Tibial artery (tissue), 4 donors: ENCODE measurements around the gene TAS2R60.

Experiments used
- DNase-seq, 2 donors: peaks; one replicate each; pipeline ENCODE4 v3.0.0-alpha.2; 2019
- H3K27ac ChIP-seq, 2 donors: fragments of 200-600 bp; sonication (generic) in 1 of 2; 1 replicate in 1 of 2; 2 replicates in 1 of 2; pipeline ENCODE4 v1.5.1; 2018 to 2019; ENCODE audit warnings: mild to moderate bottlenecking in 1 of 2
- H3K27me3 ChIP-seq, 2 donors: fragments of 200-600 bp; sonication (generic) in 1 of 2; one replicate each; pipeline versions ENCODE4 v1.5.1 to v1.6.0; 2016 to 2019
- H3K36me3 ChIP-seq, 3 donors: fragments of 200-600 bp; sonication (generic) in 2 of 3; one replicate each; pipeline ENCODE4 v1.5.1; 2016 to 2019; ENCODE audit warnings: mild to moderate bottlenecking in 2 of 3
- H3K4me1 ChIP-seq, 4 donors: fragments of 200-600 bp; sonication (generic) in 2 of 4; 1 replicate in 3 of 4; 2 replicates in 1 of 4; pipeline ENCODE4 v1.5.1; 2016 to 2019
- H3K4me3 ChIP-seq, 2 donors: fragments of 200-600 bp; sonication (generic) in 1 of 2; 1 replicate in 1 of 2; 2 replicates in 1 of 2; pipeline ENCODE4 v1.5.1; 2018 to 2019; ENCODE audit warnings: mild to moderate bottlenecking in 2 of 2
- H3K9me3 ChIP-seq, 3 donors: fragments of 200-600 bp; sonication (generic) in 1 of 3; one replicate each; pipeline ENCODE4 v1.5.1; 2016 to 2019
- CTCF ChIP-seq, 2 experiments: fragments of 200-600 bp in 1 of 2; fragments of 450-650 bp in 1 of 2; IDR thresholded peaks; one replicate each; pipeline ENCODE4 v1.5.1; 2017 to 2019; ENCODE audit warnings: antibody characterized with exemption in 2 of 2, mild to moderate bottlenecking in 1 of 2, moderate library complexity in 1 of 2
- intact Hi-C: fragments of 100-400 bp; cut with DNase I; formaldehyde crosslinking; loops from one replicate; pipeline ENCODE4 v1.15.0; 2023; ENCODE audit warnings: low total_unique reads

The TAS2R60 gene

GRCh38 chr7:143396625-143397556 lies 46.4 kb upstream of the TAS2R60 start:
- intact Hi-C loops = no loop called here
- peaks cover 0 to 69% (median 14%) of the 10 kb centered on the region in 3 donors for H3K36me3 ChIP-seq

DNA sequence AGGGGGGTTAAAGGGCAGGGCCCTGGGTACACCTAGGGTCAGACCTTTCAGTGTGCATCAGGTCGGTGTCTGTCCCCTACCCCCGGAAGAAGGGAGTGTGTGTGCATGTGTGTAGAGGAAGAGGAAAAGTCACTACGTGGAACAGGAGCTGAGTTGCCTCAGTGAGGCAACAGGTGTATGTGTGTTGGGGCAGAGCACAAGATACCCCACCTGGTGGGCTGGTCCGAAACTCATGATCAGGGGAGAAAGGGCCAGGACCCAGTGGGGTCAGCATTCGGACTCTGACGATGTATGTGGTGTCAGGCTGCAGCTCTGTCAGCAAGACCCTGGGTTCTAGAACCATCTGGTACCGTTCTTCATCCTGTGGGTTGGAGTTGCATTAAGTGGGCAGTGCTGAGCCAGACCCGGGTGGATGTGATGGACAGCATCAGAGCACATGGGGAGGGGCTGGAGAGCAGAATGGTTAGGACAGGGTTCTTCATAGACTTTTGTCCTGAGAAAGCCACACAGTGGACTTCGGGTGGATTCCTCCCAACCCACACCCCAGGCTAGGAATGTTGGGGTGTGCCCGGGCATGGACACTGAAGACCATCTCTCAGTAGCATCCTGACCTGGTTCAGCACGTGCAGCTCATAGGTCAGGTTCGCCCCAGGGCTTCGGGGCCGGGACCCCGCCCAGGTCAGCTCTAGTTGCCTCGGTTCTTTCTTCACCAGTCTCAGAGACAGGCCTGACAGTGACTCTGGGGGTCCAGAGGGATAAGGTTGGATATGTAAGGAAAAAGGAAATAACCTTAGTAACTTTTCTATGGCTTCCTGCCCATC lies 45.3 kb upstream of the TAS2R60 start:
- intact Hi-C loops = no loop called here
- H3K36me3 ChIP-seq = peaks cover 0 to 68% (median 10%) of the 10 kb centered on the region in 3 donors

More at GRCh38 chr7:143396625-143397556, 46.4 kb upstream of the TAS2R60 start:
- H3K4me3 ChIP-seq = no peak overlapping the region
- H3K4me1 ChIP-seq = peaks cover 0 to 29% (median 21%) of the 10 kb centered on the region in 4 donors
- DNase-seq = peak in 1 of 2 donors; percentile 72
- TF ChIP-seq CTCF (IDR thresholded peaks at IDR 0.05) = no peak
- no peak overlapping the region for H3K27ac ChIP-seq
- H3K9me3 ChIP-seq = no peaks in the 10 kb centered on the region
- H3K27me3 ChIP-seq = no peaks in the 10 kb centered on the region

GRCh38 chr7:143398616-143399015 lies 44.6 kb upstream of the TAS2R60 start:
- no peak for TF ChIP-seq CTCF (IDR thresholded peaks at IDR 0.05)
- H3K4me1 ChIP-seq = peaks cover 0 to 11% (median 4%) of the 10 kb centered on the region in 4 donors
- no peaks in the 10 kb centered on the region for H3K9me3 ChIP-seq
- H3K4me3 ChIP-seq = no peak overlapping the region
- no peak overlapping the region for H3K27ac ChIP-seq
- intact Hi-C loops = no loop called here
- H3K27me3 ChIP-seq = no peaks in the 10 kb centered on the region
- H3K36me3 ChIP-seq = peaks cover 0 to 61% (median 6%) of the 10 kb centered on the region in 3 donors
- DNase-seq = no peak

More for the DNA sequence above, 45.3 kb upstream of the TAS2R60 start:
- Histone ChIP-seq H3K27me3 (no peaks in the 10 kb centered on the region), H3K4me1 (peaks cover 0 to 18% (median 10%) of the 10 kb centered on the region in 4 donors), H3K9me3 (no peaks in the 10 kb centered on the region), H3K27ac (no peak overlapping the region), H3K4me3 (no peak overlapping the region)
- no peak for TF ChIP-seq CTCF (IDR thresholded peaks at IDR 0.05)
- DNase-seq = no peak

DNA sequence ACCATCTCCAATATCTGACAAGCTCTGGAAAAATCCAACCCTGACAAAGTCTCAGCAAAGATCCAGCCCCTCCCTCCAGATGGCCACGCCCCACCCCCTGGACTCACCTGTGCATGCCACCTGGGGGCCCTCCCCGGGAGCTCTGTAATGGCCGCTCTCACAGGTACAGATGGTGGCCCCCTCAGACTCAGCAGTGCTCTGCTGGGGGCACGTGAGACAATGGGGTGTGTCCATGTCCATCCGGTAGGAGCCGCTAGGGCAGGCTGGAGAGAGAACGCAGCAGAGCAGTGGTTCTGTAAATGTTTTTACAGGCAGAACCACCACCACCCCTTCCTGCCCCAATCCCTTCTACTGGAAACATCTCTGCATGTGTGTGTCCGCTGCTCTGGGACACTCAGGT lies 44.1 kb upstream of the TAS2R60 start:
- Histone ChIP-seq H3K36me3 (peaks cover 0 to 59% (median 6%) of the 10 kb centered on the region in 3 donors), H3K4me1 (peaks cover 0 to 6% (median 2%) of the 10 kb centered on the region in 4 donors), H3K27ac (no peak overlapping the region), H3K27me3 (no peaks in the 10 kb centered on the region), H3K4me3 (no peak overlapping the region), H3K9me3 (no peaks in the 10 kb centered on the region)
- TF ChIP-seq CTCF (IDR thresholded peaks at IDR 0.05) = no peak
- DNase-seq = no peak
- intact Hi-C loops = no loop called here

- H3K27me3 ChIP-seq = no peaks in the 10 kb centered on the region
- no peak overlapping the region for H3K27ac ChIP-seq
- H3K9me3 ChIP-seq = no peaks in the 10 kb centered on the region
- intact Hi-C loops = no loop called here
- H3K4me3 ChIP-seq = no peak overlapping the region
- H3K36me3 ChIP-seq = peaks cover 0 to 56% (median 6%) of the 10 kb centered on the region in 3 donors
- DNase-seq = peak in 1 of 2 donors; percentile 50
- H3K4me1 ChIP-seq = peaks cover 0 to 6% (median 2%) of the 10 kb centered on the region in 4 donors
- TF ChIP-seq CTCF (IDR thresholded peaks at IDR 0.05) = no peak
These were observed 43.6 kb upstream of the TAS2R60 start for GRCh38 chr7:143399642-143400041.
